Measurements from ENCODE around the gene CACNA2D3.

CACNA2D3 gene

GRCh38 chr3:54962200-54962599 lies 839.8 kb downstream of the CACNA2D3 start:
- TF ChIP-seq CTCF (IDR thresholded peaks at IDR 0.05; ENCODE audit: low read depth, low read length): no peak
- no peak overlapping the region for H3K4me3 ChIP-seq (ENCODE audit: low read depth, low read length)
- H3K36me3 ChIP-seq: no peaks in the 10 kb centered on the region
- no peak overlapping the region for H3K27ac ChIP-seq
- DNase-seq: no peak
- H3K27me3 ChIP-seq (ENCODE audit: insufficient read depth, low read depth, severe bottlenecking): no peaks in the 10 kb centered on the region
- no peaks in the 10 kb centered on the region for H3K9me3 ChIP-seq (ENCODE audit: severe bottlenecking)

- Histone ChIP-seq H3K27ac (no peak overlapping the region), H3K9me3 (ENCODE audit: severe bottlenecking) (no peaks in the 10 kb centered on the region), H3K27me3 (ENCODE audit: insufficient read depth, low read depth, severe bottlenecking) (no peaks in the 10 kb centered on the region), H3K36me3 (no peaks in the 10 kb centered on the region), H3K4me3 (ENCODE audit: low read depth, low read length) (no peak overlapping the region)
- DNase-seq: no peak
- no peak for TF ChIP-seq CTCF (IDR thresholded peaks at IDR 0.05; ENCODE audit: low read depth, low read length)
These were observed 841.3 kb downstream of the CACNA2D3 start for GRCh38 chr3:54963641-54964040.

GRCh38 chr3:54964081-54964480 lies 841.7 kb downstream of the CACNA2D3 start:
- no peak overlapping the region for H3K27ac ChIP-seq
- no peak for DNase-seq
- no peaks in the 10 kb centered on the region for H3K9me3 ChIP-seq (ENCODE audit: severe bottlenecking)
- H3K36me3 ChIP-seq: no peaks in the 10 kb centered on the region
- no peak overlapping the region for H3K4me3 ChIP-seq (ENCODE audit: low read depth, low read length)
- TF ChIP-seq CTCF (IDR thresholded peaks at IDR 0.05; ENCODE audit: low read depth, low read length): no peak
- H3K27me3 ChIP-seq (ENCODE audit: insufficient read depth, low read depth, severe bottlenecking): no peaks in the 10 kb centered on the region

GRCh38 chr3:54965746-54966145 lies 843.4 kb downstream of the CACNA2D3 start:
- H3K36me3 ChIP-seq: no peaks in the 10 kb centered on the region
- no peak overlapping the region for H3K27ac ChIP-seq

GRCh38 chr3:54966979-54967378 lies 844.6 kb downstream of the CACNA2D3 start:
- Histone ChIP-seq H3K9me3 (ENCODE audit: severe bottlenecking) (no peaks in the 10 kb centered on the region), H3K36me3 (no peaks in the 10 kb centered on the region), H3K27ac (no peak overlapping the region), H3K27me3 (ENCODE audit: insufficient read depth, low read depth, severe bottlenecking) (no peaks in the 10 kb centered on the region), H3K4me3 (ENCODE audit: low read depth, low read length) (no peak overlapping the region)
- TF ChIP-seq CTCF (IDR thresholded peaks at IDR 0.05; ENCODE audit: low read depth, low read length): no peak
- no peak for DNase-seq

More at GRCh38 chr3:54965746-54966145, 843.4 kb downstream of the CACNA2D3 start:
- H3K9me3 ChIP-seq (ENCODE audit: severe bottlenecking): no peaks in the 10 kb centered on the region
- no peak for TF ChIP-seq CTCF (IDR thresholded peaks at IDR 0.05; ENCODE audit: low read depth, low read length)
- H3K4me3 ChIP-seq (ENCODE audit: low read depth, low read length): no peak overlapping the region
- no peaks in the 10 kb centered on the region for H3K27me3 ChIP-seq (ENCODE audit: insufficient read depth, low read depth, severe bottlenecking)
- no peak for DNase-seq

- no peak for DNase-seq
These were observed 845.4 kb downstream of the CACNA2D3 start for GRCh38 chr3:54967731-54968161.

More at GRCh38 chr3:54967731-54968161, 845.4 kb downstream of the CACNA2D3 start:
- Histone ChIP-seq H3K27me3 (ENCODE audit: insufficient read depth, low read depth, severe bottlenecking) (no peaks in the 10 kb centered on the region), H3K9me3 (ENCODE audit: severe bottlenecking) (no peaks in the 10 kb centered on the region), H3K4me3 (ENCODE audit: low read depth, low read length) (no peak overlapping the region), H3K27ac (no peak overlapping the region), H3K36me3 (no peaks in the 10 kb centered on the region)
- TF ChIP-seq CTCF (IDR thresholded peaks at IDR 0.05; ENCODE audit: low read depth, low read length): no peak

All from WERI-Rb-1 (cell line).